IMR-90 (cell line): ENCODE data around the gene KIAA0232. TPM values are rescaled to one million over a fixed set of nuclear protein-coding genes. Genes with fewer than 3 reads are reported as not detected.

ENCODE experiments used
- ATAC-seq: fragments of 200-7000 bp; cut with Tn5 transposase; 2 replicates; pipeline ENCODE4 v1.9.1; 2020; ENCODE audit warnings: low read depth, mild to moderate bottlenecking, moderate library complexity
- BruUV-seq: library from RNA; stranded (reverse); fragments of 400-500 nt; replicated peaks from 2 replicates; lab custom pipeline; 2021; lab: Mats Ljungman, UMichigan
- CTCF ChIA-PET: fragments of 300-600 bp; formaldehyde crosslinking; extraction: SDS; loops from one replicate; lab custom pipeline; 2021; ENCODE audit warnings: antibody characterized with exemption; lab: Yijun Ruan, JAX
- POLR2A ChIA-PET: fragments of 300-600 bp; sonication (Branson Sonifier 250); formaldehyde crosslinking; loops from one replicate; lab custom pipeline; 2022; ENCODE audit warnings: antibody characterized with exemption; ENCODE audit not compliant: unreplicated experiment; lab: Charles Lee
- DNase-seq: peaks from one replicate; pipeline ENCODE4 v3.0.0; 2013
- H2AFZ ChIP-seq: replicated peaks from 2 replicates; pipeline ENCODE3; 2013; ENCODE audit warnings: low read length, mild to moderate bottlenecking; ENCODE audit not compliant: poor library complexity
- H2AK5ac ChIP-seq: 2 replicates; pipeline ENCODE4 v1.6.1; 2013; ENCODE audit warnings: low read depth, low read length, inconsistent platforms
- H2AK9ac ChIP-seq: replicated peaks from 2 replicates; pipeline ENCODE3; 2013; ENCODE audit warnings: mild to moderate bottlenecking, low read depth, low read length, moderate library complexity; ENCODE audit not compliant: poor library complexity
- H2BK120ac ChIP-seq: 2 replicates; pipeline ENCODE4 v1.6.1; 2013; ENCODE audit warnings: low read depth, low read length, inconsistent platforms
- H2BK15ac ChIP-seq: 3 replicates; pipeline ENCODE4 v1.6.1; 2013; ENCODE audit warnings: low read depth, low read length, inconsistent platforms
- H2BK20ac ChIP-seq: 2 replicates; pipeline ENCODE4 v1.6.1; 2013; ENCODE audit warnings: low read depth, mild to moderate bottlenecking, inconsistent platforms, low read length, moderate library complexity
- H2BK5ac ChIP-seq: 2 replicates; pipeline ENCODE4 v1.6.1; 2013; ENCODE audit warnings: mild to moderate bottlenecking, low read depth, low read length, inconsistent platforms; ENCODE audit not compliant: poor library complexity, severe bottlenecking
- H3K14ac ChIP-seq: replicated peaks from 2 replicates; pipeline ENCODE4 v1.6.1; 2013; ENCODE audit warnings: low read depth, low read length, inconsistent platforms
- H3K18ac ChIP-seq: 2 replicates; pipeline ENCODE4 v1.6.1; 2013; ENCODE audit warnings: low read depth, low read length, control low read depth
- H3K23ac ChIP-seq: 2 replicates; pipeline ENCODE4 v1.6.1; 2013; ENCODE audit warnings: low read depth, low read length, inconsistent platforms
- H3K27ac ChIP-seq: 2 replicates; pipeline ENCODE4 v1.5.1; 2013; ENCODE audit warnings: mild to moderate bottlenecking, control low read depth, low read length; ENCODE audit not compliant: insufficient read depth
- H3K27me3 ChIP-seq: 2 replicates; pipeline ENCODE4 v1.6.1; 2013; ENCODE audit warnings: low read length; ENCODE audit not compliant: control insufficient read depth, insufficient read depth
- H3K36me3 ChIP-seq: 2 replicates; pipeline ENCODE4 v1.6.1; 2013; ENCODE audit warnings: low read length, mixed read lengths; ENCODE audit not compliant: control insufficient read depth, insufficient read depth
- H3K4ac ChIP-seq: 2 replicates; pipeline ENCODE4 v1.6.1; 2013; ENCODE audit warnings: low read depth, low read length, inconsistent platforms
- H3K4me1 ChIP-seq: 2 replicates; pipeline ENCODE4 v1.6.1; 2013; ENCODE audit warnings: low read length, mixed read lengths; ENCODE audit not compliant: control insufficient read depth, insufficient read depth
- H3K4me2 ChIP-seq: 2 replicates; pipeline ENCODE4 v1.6.1; 2013; ENCODE audit warnings: low read depth, mild to moderate bottlenecking, control low read depth, low read length, moderate library complexity
- H3K4me3 ChIP-seq: 2 replicates; pipeline ENCODE4 v1.5.1; 2013; ENCODE audit warnings: low read depth, mild to moderate bottlenecking, control low read depth, low read length, moderate library complexity; ENCODE audit not compliant: insufficient read depth
- H3K56ac ChIP-seq: 2 replicates; pipeline ENCODE4 v1.6.1; 2013; ENCODE audit warnings: low read length, inconsistent platforms; ENCODE audit not compliant: insufficient read depth; ENCODE audit errors: extremely low read depth
- H3K79me1 ChIP-seq, 2 experiments: 2 replicates each; pipeline ENCODE4 v1.6.1; 2013; ENCODE audit warnings: low read length in 2 of 2, inconsistent platforms in 1 of 2, low read depth in 1 of 2
- H3K9ac ChIP-seq: 2 replicates; pipeline ENCODE4 v1.6.1; 2013; ENCODE audit warnings: low read depth, low read length, control low read depth
- H3K9me1 ChIP-seq: 2 replicates; pipeline ENCODE4 v1.6.1; 2013; ENCODE audit warnings: low read length, inconsistent platforms; ENCODE audit not compliant: insufficient read depth
- H3K9me3 ChIP-seq: 2 replicates; pipeline ENCODE4 v1.6.1; 2013; ENCODE audit warnings: low read length; ENCODE audit not compliant: control insufficient read depth, insufficient read depth
- H4K20me1 ChIP-seq: 2 replicates; pipeline ENCODE4 v1.6.1; 2013; ENCODE audit warnings: low read length, inconsistent platforms; ENCODE audit not compliant: insufficient read depth
- H4K5ac ChIP-seq: 2 replicates; pipeline ENCODE4 v1.6.1; 2013; ENCODE audit warnings: mild to moderate bottlenecking, low read depth, low read length, control low read depth
- H4K8ac ChIP-seq, 2 experiments: 2 replicates each; pipeline ENCODE4 v1.6.1; 2013; ENCODE audit warnings: low read depth in 2 of 2, low read length in 2 of 2, control low read depth in 1 of 2, inconsistent platforms in 1 of 2
- H4K91ac ChIP-seq: 2 replicates; pipeline ENCODE4 v1.6.1; 2013; ENCODE audit warnings: low read depth, low read length, inconsistent platforms; ENCODE audit not compliant: insufficient read depth
- CEBPB ChIP-seq: IDR thresholded peaks from 2 replicates; pipeline ENCODE4 v1.6.1; 2012; ENCODE audit warnings: low read depth, low read length, improper control_type of control experiment
- FOS ChIP-seq: fragments of 150-350 bp; IDR thresholded peaks from 2 replicates; pipeline ENCODE4 v1.6.1; 2016; ENCODE audit warnings: low read depth, low read length
- MAFK ChIP-seq: IDR thresholded peaks from 2 replicates; pipeline ENCODE4 v1.6.1; 2012; ENCODE audit warnings: low read depth, low read length, improper control_type of control experiment
- MAZ ChIP-seq: IDR thresholded peaks from 2 replicates; pipeline ENCODE4 v1.6.1; 2012; ENCODE audit warnings: low read depth, mild to moderate bottlenecking, low read length, improper control_type of control experiment, moderate library complexity, borderline replicate concordance
- MXI1 ChIP-seq: IDR thresholded peaks from 2 replicates; pipeline ENCODE4 v1.6.1; 2012; ENCODE audit warnings: low read depth, mild to moderate bottlenecking, low read length, moderate library complexity, borderline replicate concordance
- POLR2A ChIP-seq: IDR thresholded peaks from 2 replicates; pipeline ENCODE4 v1.6.1; 2012; ENCODE audit warnings: mild to moderate bottlenecking, low read depth, low read length
- RAD21 ChIP-seq: IDR thresholded peaks from 2 replicates; pipeline ENCODE4 v1.6.1; 2012; ENCODE audit warnings: low read length, improper control_type of control experiment
- RCOR1 ChIP-seq: IDR thresholded peaks from 2 replicates; pipeline ENCODE4 v1.6.1; 2012; ENCODE audit warnings: mild to moderate bottlenecking, low read length, improper control_type of control experiment; ENCODE audit not compliant: insufficient replicate concordance
- SMC3 ChIP-seq: fragments of 150-350 bp; IDR thresholded peaks from 2 replicates; pipeline ENCODE4 v1.6.1; 2016; ENCODE audit warnings: low read depth, mild to moderate bottlenecking, antibody characterized with exemption, low read length, moderate library complexity
- WGBS, 2 experiments: methylation state at CpG; one replicate each; pipeline versions ENCODE4 v1.1.5 to v1.1.7; 2013; ENCODE audit warnings: missing lambda C conversion rate in 2 of 2; ENCODE audit not compliant: insufficient read length in 1 of 2; ENCODE audit errors: extremely low coverage in 2 of 2; 5-methylcytosine and 5-hydroxymethylcytosine counted together
- dilution Hi-C: fragments of 300-500 bp; cut with HindIII; formaldehyde crosslinking; loops from one replicate; pipeline ENCODE4 v1.14.3; 2018; ENCODE audit warnings: low sequenced_read_pairs; ENCODE audit not compliant: unreplicated experiment
- in situ Hi-C: fragments of 300-500 bp; cut with MboI; formaldehyde crosslinking; loops from 3 replicates; pipeline ENCODE4 v1.14.3; 2019; ENCODE audit warnings: low sequenced_read_pairs, inconsistent platforms, mixed read lengths
- intact Hi-C: fragments of 100-400 bp; cut with micrococcal nuclease; formaldehyde crosslinking; loops from 2 replicates; pipeline ENCODE4 v1.10.0; 2022
- polyA plus RNA-seq, 3 experiments: library from polyadenylated mRNA; depleted of rRNA; stranded (reverse); fragments of >200 nt; gene quantifications; 2 replicates each; pipeline ENCODE4 v1.2.3, GENCODE V29; 2012; ENCODE audit warnings: low replicate concordance in 1 of 3
- total RNA-seq: library from RNA; depleted of rRNA; stranded (reverse); fragments of >200 nt; gene quantifications from 2 replicates; pipeline ENCODE4 v1.2.3, GENCODE V29; 2012
- TF ChIP-seq, protein P1 (sequence below): fragments of 150-350 bp; IDR thresholded peaks from 2 replicates; pipeline ENCODE4 v1.6.1; 2017; ENCODE audit warnings: mild to moderate bottlenecking, antibody characterized with exemption, low read length, low read depth
- TF ChIP-seq, protein P2 (sequence below): conservative IDR thresholded peaks from 2 replicates; pipeline ENCODE4 v1.5.1; 2012; ENCODE audit warnings: mild to moderate bottlenecking, low read depth, low read length, improper control_type of control experiment
- TF ChIP-seq, protein P3 (sequence below): fragments of 150-350 bp; IDR thresholded peaks from 2 replicates; pipeline ENCODE4 v1.6.1; 2016; ENCODE audit warnings: low read depth, mild to moderate bottlenecking, low read length, moderate library complexity, borderline replicate concordance

KIAA0232 gene
- total and polyA plus RNA-seq, 2 of the 4 experiments (the other 2 are of a cell fraction): 6.8 to 19.5 TPM

GRCh38 chr4:6785572-6785925 is 3.0 kb downstream of the KIAA0232 start (continued):
- no peak for TF ChIP-seq MAZ
- TF ChIP-seq RAD21: no peak
- no peak for TF ChIP-seq POLR2A
- TF ChIP-seq SMC3: no peak
- TF ChIP-seq CEBPB: no peak
- TF ChIP-seq, protein P1, sequence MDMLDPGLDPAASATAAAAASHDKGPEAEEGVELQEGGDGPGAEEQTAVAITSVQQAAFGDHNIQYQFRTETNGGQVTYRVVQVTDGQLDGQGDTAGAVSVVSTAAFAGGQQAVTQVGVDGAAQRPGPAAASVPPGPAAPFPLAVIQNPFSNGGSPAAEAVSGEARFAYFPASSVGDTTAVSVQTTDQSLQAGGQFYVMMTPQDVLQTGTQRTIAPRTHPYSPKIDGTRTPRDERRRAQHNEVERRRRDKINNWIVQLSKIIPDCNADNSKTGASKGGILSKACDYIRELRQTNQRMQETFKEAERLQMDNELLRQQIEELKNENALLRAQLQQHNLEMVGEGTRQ: no peak

- Histone ChIP-seq H2BK15ac (no peak overlapping the region), H3K27ac (no peak overlapping the region), H4K20me1 (peaks cover 78% of the 10 kb centered on the region), H3K4me3 (no peak overlapping the region), H4K91ac (no peak overlapping the region), H3K23ac (no peak overlapping the region), H2AFZ (no peak overlapping the region), H3K9ac (no peak overlapping the region), H3K4ac (no peak overlapping the region), H3K79me1 (peaks cover 19 to 74% of the 10 kb centered on the region in 2 experiments), H3K14ac (no peak overlapping the region), H2BK20ac (no peak overlapping the region), H2AK9ac (no peak overlapping the region), H2AK5ac (no peak overlapping the region), H3K9me3 (no peaks in the 10 kb centered on the region), H3K4me2 (no peak overlapping the region), H3K9me1 (peaks cover 17% of the 10 kb centered on the region), H3K56ac (no peak overlapping the region), H3K27me3 (no peaks in the 10 kb centered on the region), H3K4me1 (peaks cover 7% of the 10 kb centered on the region), H3K36me3 (0 out of 2 replicates have a peak, but pooled peaks cover 1% of the 10 kb centered on the region), H3K18ac (no peak overlapping the region), H4K5ac (peak overlapping the region; percentile 39; the same call in 1 of the 2 replicates), H4K8ac (no peak overlapping the region), H2BK5ac (no peak overlapping the region), H2BK120ac (no peak overlapping the region)
- in situ Hi-C loops (no loop called here), dilution Hi-C loops (no loop called here), intact Hi-C loops (loop anchor here (10.0 kb wide), 1 partner anchor 197 kb away; no protein-coding TSS in a partner anchor)
- WGBS, 2 experiments: 30% methylated on average over 2 of the region's 7 CpGs; no CpG with 5 or more reads in 1 of the 2 experiments
- ChIA-PET POLR2A (no interaction called here), CTCF (interaction anchor here (0.7 kb wide), 1 partner anchor 406 kb away, joined by 3 read pairs; no protein-coding TSS in a partner anchor)
- DNase-seq: no peak
- no peak for ATAC-seq
- TF ChIP-seq FOS: no peak
- TF ChIP-seq, protein P1: no peak
- TF ChIP-seq, protein P2, sequence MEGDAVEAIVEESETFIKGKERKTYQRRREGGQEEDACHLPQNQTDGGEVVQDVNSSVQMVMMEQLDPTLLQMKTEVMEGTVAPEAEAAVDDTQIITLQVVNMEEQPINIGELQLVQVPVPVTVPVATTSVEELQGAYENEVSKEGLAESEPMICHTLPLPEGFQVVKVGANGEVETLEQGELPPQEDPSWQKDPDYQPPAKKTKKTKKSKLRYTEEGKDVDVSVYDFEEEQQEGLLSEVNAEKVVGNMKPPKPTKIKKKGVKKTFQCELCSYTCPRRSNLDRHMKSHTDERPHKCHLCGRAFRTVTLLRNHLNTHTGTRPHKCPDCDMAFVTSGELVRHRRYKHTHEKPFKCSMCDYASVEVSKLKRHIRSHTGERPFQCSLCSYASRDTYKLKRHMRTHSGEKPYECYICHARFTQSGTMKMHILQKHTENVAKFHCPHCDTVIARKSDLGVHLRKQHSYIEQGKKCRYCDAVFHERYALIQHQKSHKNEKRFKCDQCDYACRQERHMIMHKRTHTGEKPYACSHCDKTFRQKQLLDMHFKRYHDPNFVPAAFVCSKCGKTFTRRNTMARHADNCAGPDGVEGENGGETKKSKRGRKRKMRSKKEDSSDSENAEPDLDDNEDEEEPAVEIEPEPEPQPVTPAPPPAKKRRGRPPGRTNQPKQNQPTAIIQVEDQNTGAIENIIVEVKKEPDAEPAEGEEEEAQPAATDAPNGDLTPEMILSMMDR: no peak
- TF ChIP-seq MAFK: no peak
- no peak for TF ChIP-seq RCOR1
- no peak for TF ChIP-seq CEBPB
- TF ChIP-seq, protein P3, sequence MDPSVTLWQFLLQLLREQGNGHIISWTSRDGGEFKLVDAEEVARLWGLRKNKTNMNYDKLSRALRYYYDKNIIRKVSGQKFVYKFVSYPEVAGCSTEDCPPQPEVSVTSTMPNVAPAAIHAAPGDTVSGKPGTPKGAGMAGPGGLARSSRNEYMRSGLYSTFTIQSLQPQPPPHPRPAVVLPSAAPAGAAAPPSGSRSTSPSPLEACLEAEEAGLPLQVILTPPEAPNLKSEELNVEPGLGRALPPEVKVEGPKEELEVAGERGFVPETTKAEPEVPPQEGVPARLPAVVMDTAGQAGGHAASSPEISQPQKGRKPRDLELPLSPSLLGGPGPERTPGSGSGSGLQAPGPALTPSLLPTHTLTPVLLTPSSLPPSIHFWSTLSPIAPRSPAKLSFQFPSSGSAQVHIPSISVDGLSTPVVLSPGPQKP: no peak
- no peak for TF ChIP-seq SMC3
- no peak for TF ChIP-seq MXI1
- BruUV-seq: no TSS peak
Observed at GRCh38 chr4:6788123-6788522, 5.6 kb downstream of the KIAA0232 start.
